Effector memory CD4-positive, alpha-beta T cell (primary cell): ENCODE data around the gene LCK.

Experiments
- DNase-seq, 3 donors: peaks; one replicate each; pipeline ENCODE4 v3.0.0-alpha.2; 2020
- H3K27ac ChIP-seq: 2 replicates; pipeline ENCODE4 v1.7.0; 2013; ENCODE audit warnings: mild to moderate bottlenecking, low read length, moderate library complexity; ENCODE audit not compliant: insufficient read depth, poor library complexity, severe bottlenecking
- H3K27me3 ChIP-seq: replicated peaks from 2 replicates; pipeline ENCODE4 v1.7.0; 2013; ENCODE audit warnings: mild to moderate bottlenecking, low read length; ENCODE audit not compliant: insufficient read depth, control insufficient read depth, poor library complexity, severe bottlenecking
- H3K36me3 ChIP-seq: 2 replicates; pipeline ENCODE4 v1.7.0; 2013; ENCODE audit warnings: mild to moderate bottlenecking, low read length, moderate library complexity; ENCODE audit not compliant: control insufficient read depth, insufficient read depth
- H3K4me1 ChIP-seq: 2 replicates; pipeline ENCODE4 v1.7.0; 2013; ENCODE audit warnings: low read length, mild to moderate bottlenecking; ENCODE audit not compliant: control insufficient read depth, insufficient read depth, poor library complexity, severe bottlenecking
- H3K4me3 ChIP-seq: 2 replicates; pipeline ENCODE4 v1.7.0; 2013; ENCODE audit warnings: low read length, low read depth, mild to moderate bottlenecking; ENCODE audit not compliant: insufficient read depth, poor library complexity, severe bottlenecking
- H3K9me3 ChIP-seq: 2 replicates; pipeline ENCODE4 v1.7.0; 2013; ENCODE audit warnings: mild to moderate bottlenecking, low read length, moderate library complexity; ENCODE audit not compliant: control insufficient read depth

Gene LCK

GRCh38 chr1:32318127-32318869 lies 67.2 kb downstream of the LCK start:
- Histone ChIP-seq H3K4me3 (no peak overlapping the region), H3K36me3 (peaks cover 23% of the 10 kb centered on the region), H3K4me1 (peaks cover 29% of the 10 kb centered on the region), H3K27ac (no peak overlapping the region), H3K9me3 (no peaks in the 10 kb centered on the region), H3K27me3 (no peaks in the 10 kb centered on the region)
- DNase-seq: no peak

- Histone ChIP-seq H3K4me1 (peaks cover 31% of the 10 kb centered on the region), H3K4me3 (no peak overlapping the region)
These were observed 70.7 kb downstream of the LCK start for GRCh38 chr1:32321712-32322291.

GRCh38 chr1:32327204-32327603 lies 76.1 kb downstream of the LCK start:
- no peaks in the 10 kb centered on the region for H3K27me3 ChIP-seq
- peaks cover 67% of the 10 kb centered on the region for H3K36me3 ChIP-seq
- DNase-seq: no peak
- no peak overlapping the region for H3K27ac ChIP-seq
- peaks cover 13% of the 10 kb centered on the region for H3K4me1 ChIP-seq
- no peaks in the 10 kb centered on the region for H3K9me3 ChIP-seq
- no peak overlapping the region for H3K4me3 ChIP-seq

More at GRCh38 chr1:32321712-32322291, 70.7 kb downstream of the LCK start:
- Histone ChIP-seq H3K9me3 (no peaks in the 10 kb centered on the region), H3K36me3 (peaks cover 30% of the 10 kb centered on the region), H3K27ac (peak overlapping the region; percentile 20), H3K27me3 (no peaks in the 10 kb centered on the region)
- DNase-seq: peak in 1 of 3 donors; percentile 24

GRCh38 chr1:32329931-32330466 lies 78.9 kb downstream of the LCK start:
- no peak for DNase-seq
- no peak overlapping the region for H3K4me3 ChIP-seq
- H3K36me3 ChIP-seq: peaks cover 71% of the 10 kb centered on the region
- H3K9me3 ChIP-seq: no peaks in the 10 kb centered on the region
- H3K27me3 ChIP-seq: no peaks in the 10 kb centered on the region
- no peak overlapping the region for H3K27ac ChIP-seq
- H3K4me1 ChIP-seq: peaks cover 7% of the 10 kb centered on the region

- DNase-seq: no peak
- H3K27ac ChIP-seq: no peak overlapping the region
- H3K36me3 ChIP-seq: peaks cover 68% of the 10 kb centered on the region
- peaks cover 8% of the 10 kb centered on the region for H3K4me1 ChIP-seq
- no peak overlapping the region for H3K4me3 ChIP-seq
- H3K9me3 ChIP-seq: no peaks in the 10 kb centered on the region
- H3K27me3 ChIP-seq: no peaks in the 10 kb centered on the region
These were observed 79.6 kb downstream of the LCK start for GRCh38 chr1:32330558-32331151.

- H3K36me3 ChIP-seq: peaks cover 64% of the 10 kb centered on the region
- H3K27ac ChIP-seq: no peak overlapping the region
- H3K27me3 ChIP-seq: no peaks in the 10 kb centered on the region
- no peak for DNase-seq
- H3K4me3 ChIP-seq: no peak overlapping the region
- H3K9me3 ChIP-seq: no peaks in the 10 kb centered on the region
- peaks cover 12% of the 10 kb centered on the region for H3K4me1 ChIP-seq
These were observed 80.5 kb downstream of the LCK start for GRCh38 chr1:32331549-32331948.

- no peak for DNase-seq
- no peaks in the 10 kb centered on the region for H3K9me3 ChIP-seq
- no peak overlapping the region for H3K27ac ChIP-seq
- peaks cover 22% of the 10 kb centered on the region for H3K4me1 ChIP-seq
- no peaks in the 10 kb centered on the region for H3K27me3 ChIP-seq
- no peak overlapping the region for H3K4me3 ChIP-seq
- peaks cover 55% of the 10 kb centered on the region for H3K36me3 ChIP-seq
These were observed 81.4 kb downstream of the LCK start for GRCh38 chr1:32332290-32333079.

- Histone ChIP-seq H3K36me3 (peaks cover 46% of the 10 kb centered on the region), H3K4me1 (peaks cover 28% of the 10 kb centered on the region), H3K4me3 (no peak overlapping the region), H3K27me3 (no peaks in the 10 kb centered on the region), H3K9me3 (no peaks in the 10 kb centered on the region), H3K27ac (peak overlapping the region; percentile 23)
- no peak for DNase-seq
These were observed 82.3 kb downstream of the LCK start for GRCh38 chr1:32333251-32333963.

GRCh38 chr1:32334274-32334861 lies 83.3 kb downstream of the LCK start:
- no peak for DNase-seq
- Histone ChIP-seq H3K27ac (peak overlapping the region; percentile 38), H3K4me3 (peak overlapping the region; percentile 62), H3K4me1 (peaks cover 28% of the 10 kb centered on the region), H3K9me3 (no peaks in the 10 kb centered on the region), H3K27me3 (no peaks in the 10 kb centered on the region), H3K36me3 (peaks cover 36% of the 10 kb centered on the region)
